Calu3 (cell line): ENCODE results near the gene FRAT2. TPM values are rescaled to one million over a fixed set of nuclear protein-coding genes. Genes with fewer than 3 reads are reported as not detected.

Source experiments
- BruUV-seq: library from RNA; stranded (reverse); fragments of 400-500 nt; replicated peaks from 2 replicates; lab custom pipeline; 2021; lab: Mats Ljungman, UMichigan
- CTCF ChIA-PET: fragments of 300-600 bp; sonication (Branson Sonifier 250); formaldehyde crosslinking; loops from one replicate; lab custom pipeline; 2022; ENCODE audit warnings: antibody characterized with exemption; lab: Charles Lee
- DNase-seq: peaks from one replicate; pipeline ENCODE4 v3.0.0; 2022
- H3K27ac Mint-ChIP-seq: one replicate; pipeline ENCODE4 v1.8.0; 2022; ENCODE audit warnings: mixed read lengths; ENCODE audit not compliant: unreplicated experiment
- H3K27me3 Mint-ChIP-seq: one replicate; pipeline ENCODE4 v1.8.0; 2022; ENCODE audit warnings: mixed read lengths; ENCODE audit not compliant: unreplicated experiment
- H3K36me3 Mint-ChIP-seq: one replicate; pipeline ENCODE4 v1.8.0; 2022; ENCODE audit warnings: mild to moderate bottlenecking, moderate library complexity, mixed read lengths; ENCODE audit not compliant: insufficient read depth, unreplicated experiment
- H3K4me1 Mint-ChIP-seq: one replicate; pipeline ENCODE4 v1.8.0; 2022; ENCODE audit warnings: mild to moderate bottlenecking, low read depth, mixed read lengths; ENCODE audit not compliant: unreplicated experiment
- H3K4me3 Mint-ChIP-seq: one replicate; pipeline ENCODE4 v1.8.0; 2022; ENCODE audit warnings: mild to moderate bottlenecking, low read depth, moderate library complexity, mixed read lengths; ENCODE audit not compliant: unreplicated experiment
- H3K9me3 Mint-ChIP-seq: one replicate; pipeline ENCODE4 v1.8.0; 2022; ENCODE audit warnings: low read depth, mixed read lengths; ENCODE audit not compliant: unreplicated experiment
- CTCF ChIP-seq: fragments of 200-600 bp; IDR thresholded peaks from one replicate; pipeline ENCODE4 v1.8.0; 2022; ENCODE audit warnings: antibody characterized with exemption; ENCODE audit not compliant: unreplicated experiment
- intact Hi-C: fragments of 100-400 bp; cut with micrococcal nuclease; formaldehyde crosslinking; loops from one replicate; pipeline ENCODE4 v1.10.0; 2022; ENCODE audit not compliant: unreplicated experiment
- total RNA-seq: library from RNA; stranded (reverse); gene quantifications from 2 replicates; pipeline ENCODE4 v1.2.3, GENCODE V29; 2022

FRAT2 gene
- total RNA-seq, 1 experiment from 2014 or later: 6.0 TPM

GRCh38 chr10:97365761-97366351 is 31.3 kb upstream of the FRAT2 start:
- no peak for DNase-seq
- intact Hi-C loops: no loop called here
- no peaks in the 10 kb centered on the region for H3K4me1 Mint-ChIP-seq
- CTCF ChIA-PET: no interaction called here
- BruUV-seq: no TSS peak
- no peaks in the 10 kb centered on the region for H3K27me3 Mint-ChIP-seq
- H3K4me3 Mint-ChIP-seq: no peak overlapping the region
- H3K36me3 Mint-ChIP-seq: peaks cover 17% of the 10 kb centered on the region
- no peak for TF ChIP-seq CTCF
- no peak overlapping the region for H3K27ac Mint-ChIP-seq
- no peaks in the 10 kb centered on the region for H3K9me3 Mint-ChIP-seq

- no peak for TF ChIP-seq CTCF
- H3K36me3 Mint-ChIP-seq: peaks cover 24% of the 10 kb centered on the region
- no peak overlapping the region for H3K4me3 Mint-ChIP-seq
- BruUV-seq: no TSS peak
- DNase-seq: no peak
- CTCF ChIA-PET: interaction anchor here (0.5 kb wide), 1 partner anchor 25 kb away, joined by 4 read pairs; no protein-coding TSS in a partner anchor
- intact Hi-C loops: no loop called here
- no peak overlapping the region for H3K27ac Mint-ChIP-seq
- no peaks in the 10 kb centered on the region for H3K4me1 Mint-ChIP-seq
- H3K9me3 Mint-ChIP-seq: no peaks in the 10 kb centered on the region
- H3K27me3 Mint-ChIP-seq: no peaks in the 10 kb centered on the region
Measured at GRCh38 chr10:97363071-97363470, 28.5 kb upstream of the FRAT2 start.

- CTCF ChIA-PET: interaction anchor here (0.5 kb wide), 1 partner anchor 26 kb away, joined by 4 read pairs; no protein-coding TSS in a partner anchor
- H3K36me3 Mint-ChIP-seq: peaks cover 24% of the 10 kb centered on the region
- no peaks in the 10 kb centered on the region for H3K4me1 Mint-ChIP-seq
- DNase-seq: no peak
- TF ChIP-seq CTCF: no peak
- no peaks in the 10 kb centered on the region for H3K27me3 Mint-ChIP-seq
- intact Hi-C loops: no loop called here
- no peak overlapping the region for H3K4me3 Mint-ChIP-seq
- H3K9me3 Mint-ChIP-seq: no peaks in the 10 kb centered on the region
- BruUV-seq: no TSS peak
- no peak overlapping the region for H3K27ac Mint-ChIP-seq
Measured at GRCh38 chr10:97362310-97363033, 27.9 kb upstream of the FRAT2 start.

GRCh38 chr10:97361537-97361901 is 27.0 kb upstream of the FRAT2 start:
- no TSS peak for BruUV-seq

More at GRCh38 chr10:97361537-97361901, 27.0 kb upstream of the FRAT2 start:
- TF ChIP-seq CTCF: no peak
- Mint-ChIP-seq H3K9me3 (no peaks in the 10 kb centered on the region), H3K4me3 (no peak overlapping the region), H3K27ac (no peak overlapping the region), H3K27me3 (no peaks in the 10 kb centered on the region), H3K36me3 (peaks cover 24% of the 10 kb centered on the region), H3K4me1 (no peaks in the 10 kb centered on the region)
- DNase-seq: no peak
- CTCF ChIA-PET: no interaction called here
- intact Hi-C loops: no loop called here
